ENCODE data around the gene ZSWIM1.
"Not testable (repeated sequence)": the region's sequence is repeated elsewhere in the genome, so short reads cannot be mapped to it uniquely, and the experiment has no call there.

DNA sequence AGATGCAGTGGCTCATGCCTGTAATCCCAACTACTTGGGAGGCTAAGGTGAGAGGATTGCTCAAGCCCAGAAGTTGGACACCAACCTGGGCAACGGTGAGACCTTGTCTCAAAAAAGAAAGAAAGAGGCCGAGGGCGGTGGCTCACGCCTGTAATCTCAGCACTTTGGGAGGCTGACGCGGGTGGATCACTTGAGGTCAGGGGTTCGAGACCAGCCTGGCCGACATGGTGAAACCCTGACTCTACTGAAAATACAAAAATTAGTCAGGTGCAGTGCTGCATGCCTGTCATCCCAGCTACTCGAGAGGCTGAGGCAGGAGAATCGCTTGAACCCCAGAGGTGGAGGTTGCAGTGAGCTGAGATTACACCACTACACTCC is 6.9 kb upstream of the ZSWIM1 start:
- not testable (repeated sequence) for TF ChIP-seq EZH2 (IDR thresholded peaks at IDR 0.05; ENCODE audit: insufficient read depth, low read length); CTCF (IDR thresholded peaks at IDR 0.05; ENCODE audit: insufficient read depth, low read depth, low read length)
